PC-3 (cell line): ENCODE measurements around the gene MON2. TPM values are rescaled to one million over a fixed set of nuclear protein-coding genes. Genes with fewer than 3 reads are reported as not detected.
"Not testable (repeated sequence)": the region's sequence is repeated elsewhere in the genome, so short reads cannot be mapped to it uniquely, and the experiment has no call there.

Experiments used
- ATAC-seq: fragments of 200-7000 bp; cut with Tn5 transposase; 2 replicates; pipeline ENCODE4 v1.9.1; 2020; ENCODE audit warnings: mild to moderate bottlenecking, moderate library complexity
- BruUV-seq: library from RNA; stranded (reverse); fragments of 400-500 nt; replicated peaks from 2 replicates; lab custom pipeline; 2021; lab: Mats Ljungman, UMichigan
- CTCF ChIA-PET: fragments of 300-600 bp; sonication (Branson Sonifier 250); formaldehyde crosslinking; loops from one replicate; lab custom pipeline; 2022; ENCODE audit warnings: antibody characterized with exemption; lab: Charles Lee
- POLR2A ChIA-PET: fragments of 300-600 bp; sonication (Branson Sonifier 250); formaldehyde crosslinking; loops from one replicate; lab custom pipeline; 2022; ENCODE audit warnings: antibody characterized with exemption; ENCODE audit not compliant: unreplicated experiment; lab: Charles Lee
- DNase-seq: peaks from one replicate; pipeline ENCODE4 v3.0.0-alpha.2; 2015
- H2AFZ ChIP-seq: fragments of 300-600 bp; sonication (generic); 2 replicates; pipeline ENCODE4 v1.6.0; 2016; ENCODE audit warnings: antibody characterized with exemption, low read length
- H3F3A ChIP-seq: fragments of 300-600 bp; sonication (generic); one replicate; pipeline ENCODE4 v1.6.0; 2017; ENCODE audit warnings: antibody characterized with exemption, low read length, control low read depth, mild to moderate bottlenecking; ENCODE audit not compliant: unreplicated experiment
- H3K27ac ChIP-seq: fragments of 300-600 bp; sonication (generic); 2 replicates; pipeline ENCODE4 v1.5.1; 2016; ENCODE audit warnings: mild to moderate bottlenecking, low read length
- H3K27me3 ChIP-seq: fragments of 300-600 bp; sonication (generic); 2 replicates; pipeline ENCODE4 v1.6.1; 2016; ENCODE audit warnings: low read length, mixed read lengths
- H3K36me3 ChIP-seq: fragments of 300-600 bp; sonication (generic); 2 replicates; pipeline ENCODE4 v1.6.1; 2016; ENCODE audit warnings: low read depth, mixed run types, low read length, mixed read lengths
- H3K4me1 ChIP-seq: fragments of 300-600 bp; sonication (generic); 2 replicates; pipeline ENCODE4 v1.5.1; 2016; ENCODE audit warnings: low read length; ENCODE audit not compliant: insufficient read depth
- H3K4me2 ChIP-seq: fragments of 300-600 bp; sonication (generic); 2 replicates; pipeline ENCODE4 v1.6.0; 2016; ENCODE audit warnings: low read length
- H3K4me3 ChIP-seq: fragments of 300-600 bp; sonication (generic); 2 replicates; pipeline ENCODE4 v1.5.1; 2016; ENCODE audit warnings: mild to moderate bottlenecking, low read length, mixed read lengths
- H3K79me2 ChIP-seq: fragments of 300-600 bp; sonication (generic); 2 replicates; pipeline ENCODE4 v1.6.1; 2017; ENCODE audit warnings: low read length, mixed read lengths
- H3K9ac ChIP-seq: fragments of 300-600 bp; sonication (generic); 2 replicates; pipeline ENCODE4 v1.6.0; 2016; ENCODE audit warnings: mild to moderate bottlenecking, low read length
- H3K9me2 ChIP-seq: fragments of 300-600 bp; sonication (generic); replicated peaks from 2 replicates; pipeline ENCODE4 v1.6.1; 2016; ENCODE audit warnings: mixed run types, low read length, mixed read lengths
- H3K9me3 ChIP-seq: fragments of 300-600 bp; sonication (generic); 2 replicates; pipeline ENCODE4 v1.6.1; 2016; ENCODE audit warnings: low read length, mixed read lengths
- H4K20me1 ChIP-seq: fragments of 300-600 bp; sonication (generic); 2 replicates; pipeline ENCODE4 v1.6.1; 2016; ENCODE audit warnings: low read length, mixed read lengths
- EZH2 ChIP-seq: fragments of 300-600 bp; sonication (generic); IDR thresholded peaks from one replicate; pipeline ENCODE4 v1.6.1; 2017; ENCODE audit warnings: antibody characterized with exemption, mild to moderate bottlenecking, low read length; ENCODE audit not compliant: unreplicated experiment
- EZH2phosphoT487 ChIP-seq: fragments of 300-600 bp; sonication (generic); IDR thresholded peaks from 2 replicates; pipeline ENCODE4 v1.6.1; 2018; ENCODE audit warnings: mild to moderate bottlenecking, antibody characterized with exemption, low read length, borderline replicate concordance
- intact Hi-C: fragments of 100-400 bp; cut with micrococcal nuclease; formaldehyde crosslinking; loops from 2 replicates; pipeline ENCODE4 v1.9.0; 2023
- total RNA-seq: library from RNA; depleted of rRNA; stranded (reverse); fragments of >200 nt; gene quantifications from 2 replicates; pipeline ENCODE4 v1.2.3, GENCODE V29; 2014
- TF ChIP-seq, protein P1 (sequence below): fragments of 300-600 bp; sonication (generic); conservative IDR thresholded peaks from 2 replicates; pipeline ENCODE4 v1.5.1; 2017; ENCODE audit warnings: antibody characterized with exemption, low read depth, mild to moderate bottlenecking, low read length

Gene MON2
- total RNA-seq, 1 experiment from 2014 or later, result 19.1 TPM

DNA sequence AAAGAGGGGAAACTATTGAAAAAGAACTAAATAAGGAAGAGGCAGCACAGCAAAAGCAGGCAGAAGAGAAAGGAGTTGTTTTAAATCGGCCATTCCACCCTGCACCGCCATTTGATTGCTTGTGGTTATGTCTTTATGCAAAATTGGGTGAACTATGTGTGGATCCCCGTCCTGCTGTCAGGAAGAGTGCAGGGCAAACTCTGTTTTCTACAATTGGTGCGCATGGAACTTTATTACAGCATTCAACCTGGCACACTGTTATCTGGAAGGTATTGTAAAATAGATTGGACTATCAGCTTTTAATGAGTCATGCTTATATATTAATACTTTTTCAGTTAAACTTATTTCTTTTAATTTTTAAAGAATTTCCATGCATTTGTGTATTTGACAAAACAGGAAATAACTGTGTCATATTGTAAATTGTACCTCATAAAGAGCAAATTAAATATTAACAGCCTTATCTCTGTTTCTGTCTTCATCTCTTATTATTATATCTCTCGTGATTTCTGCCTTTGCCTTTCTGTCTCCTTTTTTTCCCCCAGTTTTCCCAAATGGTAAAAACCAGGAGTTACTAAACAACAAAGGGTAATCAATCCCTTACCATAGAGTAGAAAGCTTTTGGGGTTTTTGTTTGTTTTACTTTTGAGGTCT lies 86.4 kb downstream of the MON2 start:
- Histone ChIP-seq H3K4me3 (no peak overlapping the region), H3K27me3 (no peaks in the 10 kb centered on the region), H3K4me2 (no peak overlapping the region), H3K79me2 (no peaks in the 10 kb centered on the region), H3K9me3 (no peaks in the 10 kb centered on the region), H3K9me2 (no peaks in the 10 kb centered on the region), H3K27ac (no peak overlapping the region), H3K36me3 (peaks cover 13% of the 10 kb centered on the region), H3K9ac (no peak overlapping the region), H4K20me1 (no peaks in the 10 kb centered on the region), H3K4me1 (no peaks in the 10 kb centered on the region), H3F3A (no peaks in the 10 kb centered on the region), H2AFZ (no peak overlapping the region)
- no TSS peak for BruUV-seq
- intact Hi-C loops, result no loop called here
- CTCF ChIA-PET, result no interaction called here
- POLR2A ChIA-PET, result no interaction called here
- TF ChIP-seq EZH2, result no peak
- TF ChIP-seq, protein P1, sequence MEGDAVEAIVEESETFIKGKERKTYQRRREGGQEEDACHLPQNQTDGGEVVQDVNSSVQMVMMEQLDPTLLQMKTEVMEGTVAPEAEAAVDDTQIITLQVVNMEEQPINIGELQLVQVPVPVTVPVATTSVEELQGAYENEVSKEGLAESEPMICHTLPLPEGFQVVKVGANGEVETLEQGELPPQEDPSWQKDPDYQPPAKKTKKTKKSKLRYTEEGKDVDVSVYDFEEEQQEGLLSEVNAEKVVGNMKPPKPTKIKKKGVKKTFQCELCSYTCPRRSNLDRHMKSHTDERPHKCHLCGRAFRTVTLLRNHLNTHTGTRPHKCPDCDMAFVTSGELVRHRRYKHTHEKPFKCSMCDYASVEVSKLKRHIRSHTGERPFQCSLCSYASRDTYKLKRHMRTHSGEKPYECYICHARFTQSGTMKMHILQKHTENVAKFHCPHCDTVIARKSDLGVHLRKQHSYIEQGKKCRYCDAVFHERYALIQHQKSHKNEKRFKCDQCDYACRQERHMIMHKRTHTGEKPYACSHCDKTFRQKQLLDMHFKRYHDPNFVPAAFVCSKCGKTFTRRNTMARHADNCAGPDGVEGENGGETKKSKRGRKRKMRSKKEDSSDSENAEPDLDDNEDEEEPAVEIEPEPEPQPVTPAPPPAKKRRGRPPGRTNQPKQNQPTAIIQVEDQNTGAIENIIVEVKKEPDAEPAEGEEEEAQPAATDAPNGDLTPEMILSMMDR, result no peak
- TF ChIP-seq EZH2phosphoT487, result no peak
- DNase-seq (no peak), ATAC-seq (no peak)

DNA sequence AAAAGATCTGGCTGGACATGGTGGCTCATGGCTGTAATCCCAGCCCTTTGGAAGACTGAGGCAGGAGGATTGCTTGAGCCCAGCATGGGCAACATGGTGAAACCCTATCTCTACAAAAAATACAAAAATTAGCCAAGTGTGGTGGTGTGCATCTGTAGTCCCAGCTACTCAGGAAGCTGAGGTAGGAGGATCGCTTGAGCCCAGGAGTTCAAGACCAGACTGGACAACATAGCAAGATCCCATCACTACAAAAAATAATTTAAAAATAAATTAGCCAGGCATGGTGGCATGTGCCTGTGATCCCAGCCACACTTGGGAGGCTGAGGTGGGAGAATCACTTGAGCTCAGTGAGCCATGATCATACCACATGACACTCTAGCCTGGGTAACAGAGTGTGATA lies 92.7 kb downstream of the MON2 start:
- H3K4me3 ChIP-seq, DNase-seq, H3K4me2 ChIP-seq, H3K9me2 ChIP-seq, POLR2A ChIA-PET, H3K9me3 ChIP-seq, H3K27ac ChIP-seq, H3K4me1 ChIP-seq, H4K20me1 ChIP-seq, H3K9ac ChIP-seq, H3K27me3 ChIP-seq, intact Hi-C loops, H3K79me2 ChIP-seq, H2AFZ ChIP-seq, CTCF ChIA-PET, BruUV-seq, H3F3A ChIP-seq, ATAC-seq: not testable (repeated sequence)
- peaks cover 11% of the 10 kb centered on the region for H3K36me3 ChIP-seq

DNA sequence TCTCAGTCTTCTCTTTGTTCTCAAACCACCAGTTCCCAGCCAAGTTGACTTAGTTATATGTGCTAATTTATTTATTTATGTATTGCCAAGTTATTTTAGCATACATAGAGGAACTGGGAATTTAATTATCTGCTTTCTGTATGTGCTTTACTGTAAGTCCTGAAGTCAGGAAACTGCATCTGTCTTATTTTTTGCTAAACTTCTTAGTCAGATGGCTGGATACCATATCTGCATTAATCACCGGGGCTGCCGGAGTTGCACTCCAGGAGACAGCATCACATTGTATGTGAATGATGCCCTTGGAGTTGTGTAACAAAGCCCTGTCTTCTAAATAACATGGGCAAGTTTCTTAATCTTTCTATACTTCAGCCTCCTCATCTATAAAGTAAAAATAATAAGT lies 96.2 kb downstream of the MON2 start:
- Histone ChIP-seq H3K36me3 (peaks cover 4% of the 10 kb centered on the region), H3K9me3 (no peaks in the 10 kb centered on the region), H3K4me1 (no peaks in the 10 kb centered on the region), H2AFZ (no peak overlapping the region), H3K27ac (no peak overlapping the region), H3K27me3 (no peaks in the 10 kb centered on the region), H3K79me2 (no peaks in the 10 kb centered on the region), H3K4me3 (no peak overlapping the region), H3K9me2 (no peaks in the 10 kb centered on the region), H3K4me2 (no peak overlapping the region), H3F3A (no peaks in the 10 kb centered on the region), H3K9ac (no peak overlapping the region), H4K20me1 (no peaks in the 10 kb centered on the region)
- no peak for DNase-seq
- ChIA-PET POLR2A (no interaction called here), CTCF (no interaction called here)
- ATAC-seq, result no peak
- intact Hi-C loops, result no loop called here
- no peak for TF ChIP-seq EZH2
- BruUV-seq, result no TSS peak

DNA sequence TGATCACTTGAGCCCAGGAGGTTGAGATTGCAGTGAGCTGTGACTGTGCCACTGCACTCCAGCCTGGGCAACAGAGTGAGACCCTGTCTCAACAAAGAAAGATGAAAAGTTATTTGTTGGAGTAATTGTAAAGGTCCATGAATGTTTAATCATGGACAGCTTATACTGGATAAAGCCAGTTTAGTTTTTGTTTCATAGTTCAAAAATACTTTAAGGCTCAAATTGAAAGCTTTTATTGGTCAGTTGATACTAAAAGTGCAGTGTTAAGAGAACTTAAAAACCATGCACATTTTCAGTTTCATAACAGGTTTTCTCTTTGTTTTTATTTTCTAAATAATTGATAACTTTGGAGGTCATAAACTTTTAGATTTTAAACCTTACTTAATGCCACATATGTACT lies 108.4 kb downstream of the MON2 start:
- intact Hi-C loops, result no loop called here
- Histone ChIP-seq H2AFZ (no peak overlapping the region), H3K27ac (no peak overlapping the region), H3K9me2 (no peaks in the 10 kb centered on the region), H3K9ac (no peak overlapping the region), H3K79me2 (no peaks in the 10 kb centered on the region), H3K4me2 (no peak overlapping the region), H3K4me3 (no peak overlapping the region), H3K4me1 (no peaks in the 10 kb centered on the region), H3K27me3 (no peaks in the 10 kb centered on the region), H4K20me1 (no peaks in the 10 kb centered on the region), H3F3A (no peaks in the 10 kb centered on the region), H3K9me3 (no peaks in the 10 kb centered on the region), H3K36me3 (peaks cover 2% of the 10 kb centered on the region)
- TF ChIP-seq, protein P1, result no peak
- TF ChIP-seq EZH2 (no peak), EZH2phosphoT487 (no peak)
- no peak for ATAC-seq
- no TSS peak for BruUV-seq
- no peak for DNase-seq
- ChIA-PET POLR2A (no interaction called here), CTCF (no interaction called here)
